Measurements from ENCODE around the gene ATP6AP1.
"Not testable (repeated sequence)": the region's sequence is repeated elsewhere in the genome, so short reads cannot be mapped to it uniquely, and the experiment has no call there.

Gene ATP6AP1

DNA sequence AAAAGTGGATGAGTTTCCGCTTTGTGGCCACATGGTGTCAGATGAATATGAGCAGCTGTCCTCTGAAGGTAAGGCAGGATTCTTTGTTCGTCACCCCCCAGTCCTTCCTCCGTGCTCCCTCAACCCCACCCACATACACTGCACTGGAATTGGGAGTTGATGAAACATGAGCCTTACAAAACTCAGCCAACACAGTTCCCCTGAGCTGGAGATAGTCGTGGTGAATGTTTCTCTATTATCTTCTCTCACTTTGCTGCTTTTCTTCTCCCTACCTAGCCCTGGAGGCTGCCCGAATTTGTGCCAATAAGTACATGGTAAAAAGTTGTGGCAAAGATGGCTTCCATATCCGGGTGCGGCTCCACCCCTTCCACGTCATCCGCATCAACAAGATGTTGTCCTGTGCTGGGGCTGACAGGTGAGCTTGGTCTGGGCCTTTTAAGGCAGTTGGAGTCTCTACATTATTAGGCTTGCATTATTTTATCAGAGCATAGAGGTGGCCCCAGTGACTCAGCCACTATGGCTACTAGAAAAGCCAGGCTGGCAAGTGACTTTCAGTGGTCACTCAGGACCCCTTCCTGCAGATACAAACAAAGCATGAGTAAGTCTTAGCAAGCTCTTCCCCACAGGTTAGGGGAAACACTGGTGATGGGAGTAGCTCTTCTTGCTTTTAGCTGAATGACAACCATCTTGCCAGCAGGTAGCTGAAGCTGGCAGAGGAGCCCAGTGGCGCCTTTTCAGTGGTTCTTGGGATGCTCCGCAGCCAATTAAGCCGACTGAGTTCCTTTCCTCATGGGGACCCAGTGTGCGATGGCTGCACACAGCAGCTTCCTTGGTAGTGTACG is 28.7 kb upstream of the ATP6AP1 start:
- no peak for FAIRE-seq

DNA sequence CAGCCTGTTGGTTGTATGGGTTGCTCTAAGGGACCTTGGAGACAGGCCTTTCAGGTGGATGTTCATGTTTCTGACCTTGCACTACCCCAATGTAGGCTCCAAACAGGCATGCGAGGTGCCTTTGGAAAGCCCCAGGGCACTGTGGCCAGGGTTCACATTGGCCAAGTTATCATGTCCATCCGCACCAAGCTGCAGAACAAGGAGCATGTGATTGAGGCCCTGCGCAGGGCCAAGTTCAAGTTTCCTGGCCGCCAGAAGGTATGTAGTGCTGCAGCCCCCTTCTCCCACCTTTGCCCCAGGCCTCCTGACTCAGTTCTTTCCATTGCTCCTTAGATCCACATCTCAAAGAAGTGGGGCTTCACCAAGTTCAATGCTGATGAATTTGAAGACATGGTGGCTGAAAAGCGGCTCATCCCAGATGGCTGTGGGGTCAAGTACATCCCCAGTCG is 28.1 kb upstream of the ATP6AP1 start:
- not testable (repeated sequence) for FAIRE-seq

DNA sequence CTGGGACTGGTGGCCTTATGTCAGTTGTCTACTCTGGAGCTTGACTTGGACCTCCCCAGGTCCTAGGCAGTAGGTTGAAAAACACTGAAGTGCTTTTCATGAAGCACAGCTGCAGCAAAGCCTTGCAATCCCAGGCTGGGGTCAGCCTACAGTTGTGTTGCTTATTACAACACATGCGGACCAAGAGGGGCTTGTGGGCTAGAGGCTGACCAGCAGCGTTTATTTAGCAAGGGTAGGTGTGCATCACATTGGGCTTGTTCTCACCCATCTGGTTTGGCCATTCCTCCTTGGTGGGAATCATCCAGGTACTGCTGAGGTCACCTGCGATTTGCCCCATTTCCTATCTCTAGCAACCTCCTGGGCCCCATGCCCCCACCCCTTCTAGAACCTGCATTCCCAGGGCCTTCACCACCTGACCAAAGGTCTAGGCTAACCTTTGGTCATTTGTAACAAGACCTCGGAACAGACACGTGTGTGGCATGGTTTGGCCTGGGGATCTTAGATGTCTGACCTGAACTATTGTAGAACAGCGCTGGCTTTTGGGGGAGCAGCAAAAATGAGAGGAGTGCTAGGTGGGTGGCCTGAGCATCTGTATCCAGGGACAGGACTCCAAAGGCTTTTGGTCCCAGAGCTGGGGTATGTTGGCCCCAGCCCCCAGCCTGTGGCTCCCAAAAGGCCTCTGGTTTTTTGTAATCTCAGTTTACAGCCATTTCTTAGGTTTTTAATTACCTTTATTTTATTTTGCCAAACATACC is 27.3 kb upstream of the ATP6AP1 start:
- FAIRE-seq, result no peak

DNA sequence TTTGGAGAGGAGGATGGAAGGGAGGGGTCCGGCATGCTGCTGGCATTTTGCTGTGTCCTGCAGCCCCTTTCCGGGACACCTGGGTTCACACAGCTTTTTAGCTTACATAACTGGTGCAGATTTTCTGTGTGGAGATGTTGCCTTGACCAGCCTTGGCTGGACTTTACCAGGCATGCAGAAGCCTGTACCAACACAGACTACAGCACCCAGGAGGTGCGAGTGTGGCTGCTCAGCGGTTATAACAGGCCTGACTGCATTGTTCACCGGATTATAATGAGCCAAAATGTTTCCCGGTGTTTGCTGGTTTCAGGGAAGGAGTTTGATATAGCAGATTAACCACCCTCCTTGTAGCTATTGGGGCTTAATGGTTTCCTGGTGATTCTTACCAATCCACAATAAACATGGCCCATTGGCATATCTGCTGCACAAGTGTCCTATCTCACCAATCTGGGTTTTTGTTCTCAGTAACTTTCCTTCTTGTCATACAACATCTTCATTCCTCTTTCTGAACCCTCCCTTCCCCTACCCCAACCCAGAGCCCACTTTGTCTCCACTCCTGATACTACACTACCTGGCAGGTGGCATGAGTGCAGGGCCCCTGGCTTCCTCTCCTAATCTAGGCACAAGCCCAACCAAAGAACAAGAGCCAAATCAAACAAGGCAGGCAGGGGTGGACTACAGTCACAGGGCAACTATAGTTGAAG is 26.4 kb upstream of the ATP6AP1 start:
- no peak for FAIRE-seq

DNA sequence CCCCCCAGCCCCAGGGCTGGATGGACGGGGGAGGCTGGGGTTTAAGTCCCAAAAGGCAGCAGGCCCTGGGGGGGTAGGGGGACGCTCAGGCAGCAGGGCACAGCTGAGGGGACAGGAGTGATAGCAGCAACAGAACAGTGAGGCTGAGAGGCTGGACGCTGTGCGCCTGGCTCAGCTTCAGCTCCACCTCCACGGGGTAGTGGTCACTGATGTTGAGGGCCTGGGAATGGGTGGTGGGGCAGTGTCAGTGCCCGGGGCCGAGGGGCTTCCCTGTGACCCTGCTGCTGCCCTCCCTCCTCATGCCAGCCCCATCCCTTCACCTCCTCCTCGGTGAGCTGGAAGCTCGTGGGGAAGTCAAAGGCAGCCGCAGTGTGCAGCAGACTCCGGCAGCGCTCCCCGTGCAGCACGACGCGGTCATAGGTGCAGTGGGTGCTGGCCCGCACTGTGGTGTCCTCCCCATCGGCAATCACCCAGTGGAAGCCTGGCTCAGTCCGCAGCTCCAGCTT is 25.8 kb upstream of the ATP6AP1 start:
- no peak for FAIRE-seq

DNA sequence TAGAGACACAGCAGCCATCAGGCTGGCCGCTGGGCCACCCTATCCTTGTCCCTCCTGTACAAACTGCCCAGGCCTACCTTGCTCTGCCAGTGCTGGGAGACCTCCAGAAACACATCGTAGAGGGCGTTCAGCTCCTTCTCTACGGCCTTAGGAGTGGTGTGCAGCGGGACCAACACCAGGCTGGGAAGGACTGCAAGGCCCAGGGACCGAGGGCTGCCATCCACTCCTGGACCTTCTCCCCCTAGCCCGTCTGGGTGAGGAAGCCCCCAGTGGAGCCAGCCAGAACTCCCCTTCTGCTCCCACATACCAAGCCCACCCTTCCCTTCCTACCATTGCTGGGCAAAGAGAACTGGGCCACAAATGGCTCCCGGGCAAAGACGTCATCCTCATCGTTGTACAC is 25.3 kb upstream of the ATP6AP1 start:
- FAIRE-seq, result no peak

DNA sequence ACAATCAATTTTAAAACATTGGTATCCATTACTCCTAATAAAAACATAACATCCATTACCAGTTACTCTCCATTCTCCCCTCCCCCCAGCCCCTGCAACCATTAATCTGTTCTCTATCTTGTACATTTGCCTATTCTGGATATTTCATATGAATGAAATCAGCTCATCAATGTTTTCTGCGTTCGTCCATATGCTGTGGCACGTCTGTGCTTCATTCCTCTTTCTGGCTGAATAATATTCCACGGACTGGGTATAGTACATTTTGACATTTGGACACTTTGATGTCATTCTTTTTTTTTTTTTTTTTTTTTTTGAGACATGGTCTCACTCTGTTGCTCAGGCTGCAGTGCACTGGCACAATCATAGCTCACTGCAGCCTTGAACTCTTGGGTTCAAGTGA is 24.6 kb upstream of the ATP6AP1 start:
- FAIRE-seq, result no peak

DNA sequence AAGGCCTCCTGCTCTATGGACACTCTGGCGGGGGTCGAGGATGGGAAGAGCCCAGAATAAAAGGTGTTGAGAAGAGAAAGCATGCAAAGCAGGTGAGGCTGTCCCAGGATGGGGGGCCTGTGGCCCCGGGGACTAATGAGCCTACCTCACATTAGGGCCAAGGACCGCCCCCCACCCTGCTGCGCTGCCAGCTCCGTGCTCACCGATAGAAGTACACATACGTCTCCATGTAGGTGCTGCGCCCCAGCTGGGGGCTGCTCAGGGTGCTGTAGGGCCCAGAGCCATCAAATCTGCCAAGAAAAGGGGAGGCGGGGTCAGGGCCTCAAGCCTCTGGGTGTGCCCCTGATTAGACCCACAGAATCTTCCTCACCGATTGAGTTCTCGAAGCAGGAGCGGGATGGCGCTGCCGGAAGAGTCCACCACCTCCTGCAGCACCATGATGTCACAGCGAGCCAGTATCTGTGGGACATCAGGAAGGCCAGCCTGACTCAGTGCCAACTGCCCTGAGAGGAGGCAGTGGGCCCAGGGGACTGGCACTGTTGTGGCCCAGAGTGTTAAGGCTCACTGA is 23.8 kb upstream of the ATP6AP1 start:
- FAIRE-seq, result no peak

DNA sequence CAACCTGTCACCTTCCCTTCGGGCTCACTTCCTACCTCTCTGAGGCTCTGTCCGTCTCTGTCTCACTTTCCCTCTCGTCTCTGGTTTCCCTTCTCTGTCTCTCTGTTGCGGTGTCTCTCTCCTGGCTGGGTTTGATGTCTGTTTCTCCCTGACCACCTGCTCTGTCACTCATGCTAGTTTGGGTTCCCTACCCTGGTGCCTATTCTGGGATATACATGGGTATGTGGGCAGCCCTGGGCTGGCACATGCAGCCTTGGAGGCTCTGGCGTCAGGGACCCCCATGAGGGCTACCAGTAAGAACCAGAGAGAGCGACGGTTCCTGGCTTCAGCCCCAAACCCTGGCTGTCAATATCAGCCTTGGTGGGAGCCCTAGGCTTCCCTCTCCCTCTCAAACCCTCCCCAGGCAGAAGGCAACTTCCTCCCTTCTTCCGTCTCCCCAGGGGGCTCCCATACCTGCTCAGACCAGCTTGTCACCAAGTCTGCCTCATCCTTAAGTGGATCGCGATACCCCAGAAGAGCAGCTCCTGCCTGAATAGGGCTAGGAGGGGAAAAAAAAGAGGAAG is 19.7 kb upstream of the ATP6AP1 start:
- no peak for FAIRE-seq

DNA sequence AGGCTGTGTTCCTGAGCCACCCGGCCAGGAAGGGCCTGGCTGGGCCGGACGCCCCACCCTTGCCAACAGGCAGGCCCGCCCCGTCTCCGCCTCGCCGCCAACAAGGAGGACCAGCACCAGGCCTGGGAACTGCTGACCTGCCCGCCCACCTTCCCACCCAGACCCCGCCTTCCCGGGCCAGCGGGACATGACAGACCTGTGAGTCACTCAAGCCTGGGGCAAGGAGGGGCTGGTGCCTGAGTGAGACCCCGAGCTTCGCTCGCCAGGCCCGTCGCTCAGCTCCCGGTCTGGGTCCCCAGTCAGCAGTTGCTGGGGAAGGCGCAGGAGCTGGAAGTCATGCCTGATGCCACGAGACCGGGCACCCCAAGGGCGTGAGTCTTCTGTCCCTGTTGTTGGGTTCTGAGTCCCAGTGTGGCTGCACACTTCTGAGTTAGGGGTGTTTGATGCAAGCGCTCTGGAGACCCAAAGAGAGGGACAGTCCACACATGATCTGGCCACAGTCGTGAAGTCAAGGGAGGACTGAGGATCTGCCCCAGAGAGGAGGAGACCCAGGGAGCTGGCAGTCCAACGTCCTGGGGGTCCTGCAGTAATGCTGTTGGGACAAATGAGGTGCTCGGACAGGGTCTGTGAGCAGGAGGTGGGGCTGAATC is 19.1 kb upstream of the ATP6AP1 start, which contains the start of gene DNASE1L1:
TSS of gene DNASE1L1 (minus strand) at position 33 of the 650 bp plus-strand sequence. CDS start 3,686 bp downstream, outside the sequence.
- FAIRE-seq, result no peak

DNA sequence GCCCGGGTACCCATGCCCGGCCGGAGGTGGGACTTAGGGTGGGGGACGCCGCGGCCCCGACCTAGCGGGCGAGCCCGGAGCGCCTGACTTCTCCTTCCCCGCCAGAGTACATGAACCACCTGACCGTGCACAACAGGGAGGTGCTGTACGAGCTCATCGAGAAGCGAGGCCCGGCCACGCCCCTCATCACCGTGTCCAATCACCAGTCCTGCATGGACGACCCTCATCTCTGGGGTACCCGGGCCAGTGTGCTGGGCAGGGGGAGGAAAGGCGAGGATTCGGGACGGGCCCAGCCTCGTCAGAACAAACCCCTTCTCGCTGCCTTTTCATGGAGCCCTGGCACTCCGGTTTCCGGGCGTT is 16.5 kb upstream of the ATP6AP1 start:
- no peak for FAIRE-seq

DNA sequence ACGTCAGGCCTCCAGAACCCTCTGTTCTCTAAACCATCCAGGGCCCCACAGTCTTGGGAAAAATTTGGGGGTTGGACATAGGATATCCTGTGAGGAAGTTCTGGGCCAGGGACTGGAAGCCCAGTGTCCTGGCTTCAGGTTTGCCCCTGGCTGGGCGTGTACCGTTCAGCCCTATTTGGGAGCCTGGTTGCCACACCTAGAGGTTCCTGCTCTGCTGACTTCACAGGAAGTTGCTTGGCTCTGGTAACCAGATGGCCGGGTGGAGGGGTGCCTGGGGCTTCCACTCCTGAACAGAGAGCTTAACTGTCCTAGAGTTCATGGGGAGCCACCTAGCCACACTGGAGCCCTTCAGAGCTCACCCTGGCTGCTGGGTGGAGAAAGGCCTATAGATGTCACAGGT is 16.0 kb upstream of the ATP6AP1 start:
- FAIRE-seq, result no peak

DNA sequence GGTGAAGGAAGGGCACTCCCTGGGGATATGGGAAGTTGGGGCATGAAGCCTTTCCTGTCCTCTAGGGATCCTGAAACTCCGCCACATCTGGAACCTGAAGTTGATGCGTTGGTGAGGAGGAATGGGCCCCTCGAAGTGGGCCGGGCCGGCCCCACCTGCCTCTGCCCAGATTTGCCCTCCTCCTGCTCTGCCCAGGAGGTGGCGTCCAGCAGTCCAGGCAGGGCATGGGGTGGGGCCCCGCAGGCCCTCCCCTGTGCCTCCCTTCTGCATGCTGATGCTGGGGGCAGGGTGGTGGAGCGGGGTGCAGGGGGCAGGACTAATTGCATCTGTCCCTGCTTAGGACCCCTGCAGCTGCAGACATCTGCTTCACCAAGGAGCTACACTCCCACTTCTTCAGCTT is 15.3 kb upstream of the ATP6AP1 start:
- no peak for FAIRE-seq

DNA sequence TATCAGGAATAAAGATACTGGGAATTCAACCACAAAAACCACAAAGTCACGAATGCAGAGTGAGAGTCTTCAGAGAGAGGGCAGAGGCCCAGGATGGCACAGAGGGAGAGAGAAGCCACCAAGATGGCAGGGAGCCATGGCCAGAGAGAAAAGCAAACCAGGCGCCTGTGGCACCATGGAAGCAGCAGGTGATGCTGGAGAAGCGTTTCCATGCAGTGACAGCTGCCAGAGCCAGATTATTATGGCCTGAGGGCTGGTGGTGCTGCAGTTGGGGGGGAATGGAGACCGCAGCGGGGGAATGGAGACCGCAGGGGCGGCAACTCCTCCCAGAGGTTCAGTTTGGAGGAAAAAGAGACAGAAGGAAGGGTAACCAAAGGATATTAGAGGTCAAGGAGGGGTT is 11.3 kb upstream of the ATP6AP1 start:
- FAIRE-seq, result no peak

DNA sequence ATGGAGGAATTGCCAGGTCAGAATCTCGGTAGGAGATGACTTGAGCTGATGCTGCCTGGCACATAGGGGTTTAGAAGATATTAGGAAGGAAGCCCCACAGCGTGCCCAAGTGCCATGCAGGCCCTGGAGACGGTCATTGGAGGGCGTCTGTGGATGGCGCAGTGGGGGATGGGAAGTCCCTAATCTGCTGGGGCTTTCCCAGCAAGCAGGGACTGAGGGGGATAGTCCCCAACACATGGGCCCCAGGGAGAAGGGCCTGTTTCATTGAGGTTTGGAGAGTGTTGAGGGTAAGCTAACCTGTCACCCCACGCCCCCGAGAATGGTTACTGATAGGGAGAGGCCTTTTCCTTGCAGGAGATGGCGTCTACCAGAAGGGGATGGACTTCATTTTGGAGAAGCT is 9.3 kb upstream of the ATP6AP1 start:
- no peak for FAIRE-seq

DNA sequence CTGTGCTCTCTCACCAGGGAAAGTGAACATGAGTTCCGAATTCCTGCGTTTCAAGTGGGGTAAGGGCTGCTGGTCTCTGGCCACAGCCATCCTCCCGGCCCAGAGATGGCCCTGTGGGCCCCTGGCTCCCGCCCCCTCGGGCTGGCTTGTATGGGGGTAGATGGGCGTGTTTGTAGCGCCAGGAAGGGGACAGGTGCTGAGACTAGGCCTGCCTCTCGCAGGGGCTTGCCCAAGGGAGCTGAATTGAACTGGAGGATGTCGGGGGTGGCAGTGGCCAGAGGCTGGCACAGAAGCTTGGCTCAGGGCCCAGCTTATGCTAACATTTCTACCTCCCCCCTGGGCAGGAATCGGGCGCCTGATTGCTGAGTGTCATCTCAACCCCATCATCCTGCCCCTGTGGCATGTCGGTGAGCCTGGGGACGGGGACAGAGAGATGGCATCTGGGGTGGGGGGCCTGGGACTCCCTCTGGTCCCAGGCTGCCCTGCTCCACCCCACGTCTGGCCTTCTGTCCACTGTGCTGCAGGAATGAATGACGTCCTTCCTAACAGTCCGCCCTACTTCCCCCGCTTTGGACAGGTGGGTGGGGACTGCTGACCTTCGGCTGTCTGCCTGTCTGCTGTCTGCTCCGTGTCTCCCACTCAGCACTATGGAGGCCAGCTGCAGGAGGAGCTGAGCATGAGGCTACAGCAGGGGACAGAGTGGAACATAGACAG is 8.6 kb upstream of the ATP6AP1 start:
- FAIRE-seq, result no peak

DNA sequence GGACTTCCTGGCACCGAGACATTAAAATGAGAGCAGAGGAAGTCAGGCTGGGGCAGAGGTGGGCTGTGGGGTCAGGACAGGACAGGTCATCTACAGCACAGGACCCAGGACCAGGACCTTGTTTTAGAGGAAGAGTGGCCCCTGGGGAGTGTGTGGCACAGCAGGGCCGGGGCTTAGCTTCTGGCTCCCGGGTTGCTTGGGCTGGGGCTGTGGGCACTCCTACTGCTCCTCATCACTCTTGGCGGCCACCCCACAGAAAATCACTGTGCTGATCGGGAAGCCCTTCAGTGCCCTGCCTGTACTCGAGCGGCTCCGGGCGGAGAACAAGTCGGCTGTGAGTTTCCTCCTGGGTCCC is 8.1 kb upstream of the ATP6AP1 start:
- no peak for FAIRE-seq

DNA sequence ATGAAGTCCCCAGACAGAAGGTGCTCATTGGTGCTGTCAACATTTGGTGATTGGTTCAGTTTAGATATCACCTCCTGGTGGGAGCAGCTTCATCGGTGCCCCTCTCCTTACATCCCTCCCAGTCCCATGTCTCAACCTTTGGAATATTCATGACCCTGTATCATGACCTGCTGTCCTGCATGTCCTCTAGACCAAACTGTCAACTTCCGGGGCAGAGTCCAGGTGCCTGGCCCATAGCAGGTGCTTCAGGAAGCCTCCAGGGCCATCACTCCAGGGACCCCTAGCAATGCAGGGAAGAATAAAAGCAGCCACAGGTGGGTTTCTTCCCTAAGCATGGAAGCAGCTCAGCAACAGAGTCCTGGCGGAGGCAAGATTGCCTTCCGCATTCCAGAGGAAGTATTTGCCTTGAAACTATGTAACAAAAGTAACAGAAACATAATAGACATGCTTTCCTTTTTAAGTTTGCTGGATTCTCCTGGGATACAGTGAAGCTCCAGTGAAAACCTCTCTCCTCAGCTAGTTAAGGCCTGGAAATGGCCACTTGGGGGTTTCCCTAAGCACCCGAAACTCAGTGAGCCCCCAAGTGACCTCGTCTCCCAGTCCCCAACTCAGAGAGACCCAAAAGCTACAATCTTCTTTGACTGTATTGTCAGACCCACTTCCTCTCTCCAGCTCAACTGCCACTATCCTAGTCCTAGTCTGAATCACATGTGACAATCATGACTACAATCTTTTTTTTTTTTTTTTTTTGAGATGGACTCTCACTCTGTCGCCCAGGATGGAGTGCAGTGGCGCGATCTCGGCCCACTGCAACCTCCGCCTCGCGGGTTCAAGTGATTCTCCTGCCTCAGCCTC is 1.3 kb upstream of the ATP6AP1 start:
- no peak for FAIRE-seq

DNA sequence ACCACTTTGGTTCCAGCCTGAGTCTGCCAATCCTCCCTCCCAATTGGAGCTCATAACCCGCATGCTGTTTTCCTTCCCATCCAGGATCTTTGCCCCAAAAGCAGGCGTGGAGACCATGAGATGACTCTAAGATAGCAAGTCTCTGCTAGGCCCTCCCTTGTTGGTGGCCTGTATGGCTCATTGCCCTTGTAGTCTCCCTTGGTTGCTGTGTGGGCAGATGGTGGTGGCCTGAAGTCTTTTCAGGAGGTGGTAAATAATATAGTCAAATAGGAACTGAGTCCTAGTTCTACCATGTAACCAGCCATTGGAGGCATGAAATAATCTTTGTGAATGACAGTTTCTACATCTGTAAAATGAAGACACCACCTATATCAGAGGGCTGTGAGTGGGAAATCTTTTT is 1.2 kb downstream of the ATP6AP1 start:
- FAIRE-seq, result no peak

DNA sequence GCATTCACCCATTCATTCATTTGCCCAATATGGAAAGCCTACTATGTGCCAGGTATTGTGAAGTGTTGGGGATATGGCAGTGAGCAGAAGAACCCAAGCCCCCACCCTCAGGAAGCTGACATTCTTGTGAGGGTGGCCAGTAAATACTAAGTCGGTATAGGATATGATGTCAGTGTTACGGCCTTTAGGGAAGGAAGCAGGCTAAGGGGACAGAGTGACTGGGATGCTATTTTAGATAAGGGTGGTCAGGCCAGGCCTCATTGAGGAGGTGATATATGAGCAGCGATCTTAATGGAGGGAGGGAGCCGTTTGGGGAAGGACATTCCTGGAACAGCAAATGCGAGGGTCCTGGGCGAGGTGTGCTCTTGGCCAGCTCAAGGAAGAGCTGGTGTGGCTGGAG is 2.0 kb downstream of the ATP6AP1 start:
- FAIRE-seq, result no peak

DNA sequence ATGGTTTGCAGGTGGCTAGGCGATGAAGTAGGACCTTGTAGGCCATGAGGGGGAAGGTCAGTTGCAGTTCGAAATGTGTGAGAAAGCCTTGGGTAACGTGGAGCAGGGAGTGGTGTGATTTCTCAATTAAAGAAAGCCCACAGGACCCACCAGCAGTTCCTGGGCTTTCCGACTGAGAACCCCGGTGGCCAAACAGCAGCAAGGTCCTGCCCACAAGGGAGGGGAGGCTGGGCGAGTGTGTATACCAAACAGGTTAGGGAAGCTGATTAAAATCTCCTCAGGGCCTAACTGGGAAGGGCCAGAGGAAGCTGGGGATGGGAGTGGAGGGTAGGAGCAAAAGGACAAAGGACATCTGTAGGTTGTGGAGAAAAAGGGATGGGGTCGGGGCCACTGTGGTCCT is 2.4 kb downstream of the ATP6AP1 start:
- FAIRE-seq, result no peak
